Measurements from ENCODE around the gene PAOX.
A peak's percentile ranks its signal among the peaks of the same experiment; 100 is the strongest.

Gene PAOX

DNA sequence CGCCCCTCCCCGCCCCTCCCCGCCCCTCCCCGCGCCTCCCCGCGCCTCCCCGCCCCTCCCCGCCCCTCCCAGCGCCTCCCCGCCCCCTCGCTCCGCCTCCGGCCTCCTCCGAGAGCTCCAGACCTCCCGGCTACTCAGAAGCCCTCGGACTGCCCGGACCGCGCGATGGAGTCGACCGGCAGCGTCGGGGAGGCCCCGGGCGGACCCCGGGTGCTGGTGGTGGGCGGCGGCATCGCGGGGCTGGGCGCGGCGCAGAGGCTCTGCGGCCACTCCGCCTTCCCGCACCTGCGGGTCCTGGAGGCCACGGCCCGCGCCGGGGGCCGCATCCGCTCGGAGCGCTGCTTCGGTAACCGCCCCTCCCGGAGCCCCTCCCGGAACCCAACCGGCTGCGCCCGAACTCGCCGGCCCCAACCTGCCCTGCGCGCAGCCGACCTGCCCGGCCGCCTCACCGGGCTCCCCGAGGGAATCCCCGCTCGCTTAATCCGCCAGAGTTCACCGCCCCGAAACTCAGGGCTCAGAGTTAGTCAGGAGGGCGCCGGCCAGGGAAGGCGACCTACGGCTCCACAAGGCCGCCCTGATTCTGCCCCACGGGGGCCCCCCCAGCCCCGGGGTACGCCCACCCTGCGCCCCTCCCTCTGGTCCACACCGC, at the start of gene PAOX:
PAOX (plus strand) TSS at position 111 of the 649 bp plus-strand sequence; CDS start at position 166, 55 bp downstream.
- no peak for DNase-seq

DNA sequence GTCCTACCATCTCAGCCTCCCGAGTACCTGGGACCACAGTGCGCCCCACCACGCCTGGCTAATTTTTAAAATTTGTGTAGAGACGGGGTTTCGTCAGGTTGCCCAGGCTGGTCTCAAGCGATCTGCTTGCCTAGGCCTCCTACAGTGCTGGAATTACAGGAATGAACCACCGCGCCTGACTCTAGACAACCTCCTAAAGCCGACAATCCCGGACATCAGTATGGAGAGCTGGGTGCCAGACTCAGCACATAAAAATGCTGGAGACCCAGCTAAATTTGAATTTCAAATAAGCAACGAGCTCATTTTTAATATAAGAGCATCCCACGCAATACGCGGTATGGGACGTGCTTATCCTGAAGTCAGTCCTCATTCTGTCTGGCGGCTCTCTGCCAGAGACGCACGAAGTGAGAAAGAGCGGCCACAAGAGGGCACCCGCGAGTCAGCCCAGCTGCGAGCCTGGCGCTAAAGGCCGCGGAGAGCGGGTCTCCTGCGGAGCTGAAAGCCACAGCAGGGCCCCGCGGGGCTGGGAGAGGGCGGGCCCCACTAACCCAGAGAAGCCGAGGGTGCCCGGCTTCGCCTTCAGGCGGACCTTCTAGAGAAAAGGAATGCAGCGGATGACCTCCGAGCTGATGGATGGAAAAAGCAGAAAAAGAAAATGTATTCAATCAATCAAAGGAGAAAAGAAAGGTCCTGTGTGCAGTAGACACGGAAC, 49.4 kb upstream of the PAOX start:
- DNase-seq = peak; percentile 26 to 34

DNA sequence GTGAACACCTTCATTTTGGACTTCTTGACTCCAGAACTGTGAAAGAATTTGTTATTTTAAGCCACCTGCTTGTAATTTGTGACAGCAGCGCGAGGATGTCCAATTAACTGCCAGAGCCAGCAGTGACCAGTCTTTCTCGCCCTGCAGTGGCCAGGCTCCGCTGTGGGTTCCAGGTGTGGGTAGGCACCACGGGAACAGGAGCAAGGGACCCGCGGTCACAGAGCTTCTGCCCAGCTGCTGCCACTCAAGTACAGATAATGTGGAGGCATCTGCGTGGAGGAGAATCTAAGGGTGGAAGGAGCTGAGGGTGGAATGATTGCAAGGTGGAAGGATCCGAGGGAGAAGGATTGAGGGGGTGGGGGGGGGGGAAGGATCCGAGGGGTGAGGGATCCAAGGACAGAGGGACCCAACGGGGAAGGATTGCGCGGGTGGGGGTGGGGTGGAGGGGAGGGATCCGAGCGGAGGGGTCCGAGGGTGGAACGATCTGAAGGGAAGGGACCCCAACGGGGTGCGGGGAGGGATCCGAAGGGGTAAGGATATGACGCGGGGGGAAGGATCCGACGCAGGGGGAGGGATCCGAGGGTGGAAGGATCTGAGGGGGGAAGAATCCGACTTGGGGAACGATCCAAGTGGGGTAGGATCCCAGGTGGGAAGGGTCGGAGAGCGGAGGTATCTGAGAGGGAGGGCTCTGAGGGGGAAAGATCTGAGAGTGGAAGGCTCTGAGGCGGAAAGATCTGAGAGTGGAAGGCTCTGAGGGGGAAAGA, 45.9 kb upstream of the PAOX start:
- DNase-seq = no peak

DNA sequence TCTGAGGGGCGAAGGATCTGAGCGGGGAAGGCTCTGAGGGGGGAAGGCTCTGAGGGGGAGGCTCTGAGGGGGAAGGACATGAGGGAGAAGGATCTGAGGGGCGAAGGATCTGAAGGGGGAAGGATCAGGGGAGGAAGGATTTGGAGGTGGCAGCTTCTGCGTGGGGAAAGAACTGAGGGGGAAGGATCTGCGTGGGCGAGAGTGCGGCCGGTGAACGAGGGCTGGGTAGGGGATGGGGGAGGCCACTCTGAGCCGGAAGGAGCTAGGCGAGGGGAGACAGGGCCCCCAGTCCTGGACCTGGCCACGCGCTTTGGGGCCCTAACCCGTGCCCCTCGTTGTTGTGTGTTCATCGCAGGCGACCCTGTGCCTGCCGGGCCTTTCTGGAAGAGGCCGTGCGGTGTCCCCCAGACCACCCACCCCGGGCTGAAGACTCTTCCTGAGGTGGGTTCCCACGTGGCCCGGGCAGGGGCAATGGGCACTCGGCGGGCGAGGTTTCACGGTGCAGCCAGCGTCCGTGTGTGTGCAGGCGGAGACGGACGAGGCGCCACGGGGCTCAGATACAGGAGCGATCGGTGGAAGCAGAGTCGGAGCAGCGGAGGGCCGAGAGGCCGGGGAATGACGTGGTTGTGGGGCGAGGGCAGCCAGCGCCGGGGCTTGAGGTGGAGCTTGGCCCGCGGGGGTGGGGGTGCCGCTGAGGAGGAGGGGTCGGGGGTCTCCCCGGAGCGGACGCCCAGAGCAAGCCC, 44.4 kb upstream of the PAOX start:
- DNase-seq = no peak

DNA sequence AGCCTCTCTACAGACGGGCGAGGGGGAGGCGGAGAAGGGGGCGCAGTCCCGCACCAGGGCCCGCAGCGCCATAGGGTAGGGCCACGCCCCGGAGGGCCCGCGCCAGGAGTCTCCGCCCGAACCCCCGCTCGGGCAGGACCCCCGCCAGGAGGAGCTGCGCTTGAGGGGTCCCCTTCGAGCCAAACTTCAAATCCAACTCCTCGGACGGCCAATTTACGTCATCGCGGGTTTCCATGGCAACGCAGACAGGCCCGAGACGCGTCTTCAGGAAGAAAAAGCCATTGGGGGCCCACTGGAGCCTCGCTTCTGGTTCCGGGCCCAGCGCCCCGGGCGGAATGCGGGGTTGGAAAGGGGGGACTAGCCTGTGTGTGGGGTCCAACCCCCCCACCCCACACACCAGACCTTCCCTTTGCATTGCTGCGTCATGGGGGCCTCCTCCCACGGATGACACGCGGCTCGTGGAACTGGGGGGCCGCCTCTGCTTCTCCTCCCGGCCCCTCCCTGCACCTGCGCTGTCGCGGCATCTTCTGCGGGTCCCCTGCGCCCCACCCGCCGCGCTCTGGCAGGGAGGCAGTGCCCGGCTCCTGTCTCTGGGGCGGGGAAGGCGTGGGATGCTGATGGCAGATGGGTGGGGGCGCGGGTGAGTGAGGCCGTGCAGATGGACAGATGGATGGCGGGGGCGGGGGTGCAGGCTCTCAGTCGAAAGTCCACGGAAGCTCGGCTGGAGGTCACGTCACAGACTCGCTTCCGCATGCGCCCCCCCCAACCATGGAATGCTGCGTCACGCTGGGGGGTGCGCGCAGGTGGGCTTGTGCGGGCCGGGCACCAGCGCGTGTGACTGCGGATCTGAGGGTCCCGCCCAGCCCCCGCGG, 43.6 kb upstream of the PAOX start:
- no peak for DNase-seq

DNA sequence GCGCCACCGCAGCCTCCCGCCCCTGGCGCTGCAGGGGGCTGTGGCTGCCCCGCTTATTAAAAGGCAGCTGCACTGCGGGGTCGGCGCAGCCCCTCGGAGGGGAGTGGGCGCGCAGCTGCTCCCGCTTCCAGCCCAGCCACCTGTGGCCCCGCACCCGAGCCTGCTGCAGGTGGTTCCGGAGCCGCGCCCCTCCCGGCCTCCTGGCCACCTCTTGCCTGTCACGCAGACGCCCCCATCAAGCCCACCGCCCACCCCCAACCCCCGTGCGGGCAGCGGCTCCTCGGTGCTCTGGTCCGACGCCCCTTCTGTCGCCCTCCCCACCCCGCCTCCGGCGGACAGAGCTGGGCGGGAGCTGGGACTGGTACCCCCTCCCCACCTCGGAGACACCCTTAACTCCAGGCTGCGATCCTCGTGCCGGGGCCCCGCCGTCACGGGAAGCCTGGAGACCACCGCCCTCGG, 42.9 kb upstream of the PAOX start:
- no peak for DNase-seq

DNA sequence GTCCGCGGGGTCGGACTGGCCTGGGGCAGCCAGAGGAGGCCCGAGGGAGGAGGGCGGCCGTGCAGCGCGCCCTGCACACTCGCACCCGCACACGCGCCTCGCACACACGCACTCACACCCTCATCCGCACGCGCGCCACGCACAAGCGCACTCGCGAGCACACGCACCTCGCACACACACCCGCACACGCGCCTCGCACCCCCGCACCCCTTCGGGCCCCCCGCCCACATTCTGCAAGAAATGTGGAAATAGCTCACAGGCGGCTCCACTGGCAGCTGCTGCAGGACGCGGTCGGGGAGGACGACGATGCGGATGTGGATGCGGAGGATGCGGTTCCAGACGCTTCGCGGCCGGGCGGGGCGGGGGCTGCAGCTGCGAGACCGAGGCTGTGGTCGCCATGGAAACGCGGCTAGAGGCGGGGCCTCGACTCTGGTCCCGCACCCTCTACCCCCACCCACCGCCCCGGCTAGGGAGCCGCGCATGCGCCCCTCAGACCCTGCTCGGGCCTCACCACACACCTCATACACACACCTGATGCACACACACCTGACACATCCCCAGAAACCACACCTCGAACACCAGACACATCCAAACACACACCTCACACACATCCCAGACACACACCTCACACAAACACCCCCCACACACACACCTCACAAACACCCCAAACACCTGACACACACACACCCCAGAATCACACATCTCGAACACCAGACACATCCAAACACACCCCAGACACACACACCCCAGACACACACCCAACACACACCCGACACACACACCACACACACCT, 42.3 kb upstream of the PAOX start, which contains the start of gene CALY:
CALY (minus strand) TSS at position 320 of the 793 bp plus-strand sequence. CDS start 7,907 bp downstream, outside the sequence.
- no peak for DNase-seq

DNA sequence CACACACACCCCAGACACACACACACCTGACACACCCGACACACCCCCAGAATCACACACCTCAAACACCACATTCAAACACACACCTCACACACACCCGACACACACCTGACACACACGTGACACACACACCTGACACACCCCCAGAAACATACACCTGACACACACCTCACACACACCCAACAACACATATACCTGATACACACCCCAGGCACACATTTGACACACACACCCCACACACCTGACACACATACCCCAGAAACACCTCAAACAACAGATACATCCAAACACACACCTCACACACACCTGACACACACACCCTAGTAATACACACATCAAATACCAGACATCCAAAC, 41.7 kb upstream of the PAOX start:
- no peak for DNase-seq

DNA sequence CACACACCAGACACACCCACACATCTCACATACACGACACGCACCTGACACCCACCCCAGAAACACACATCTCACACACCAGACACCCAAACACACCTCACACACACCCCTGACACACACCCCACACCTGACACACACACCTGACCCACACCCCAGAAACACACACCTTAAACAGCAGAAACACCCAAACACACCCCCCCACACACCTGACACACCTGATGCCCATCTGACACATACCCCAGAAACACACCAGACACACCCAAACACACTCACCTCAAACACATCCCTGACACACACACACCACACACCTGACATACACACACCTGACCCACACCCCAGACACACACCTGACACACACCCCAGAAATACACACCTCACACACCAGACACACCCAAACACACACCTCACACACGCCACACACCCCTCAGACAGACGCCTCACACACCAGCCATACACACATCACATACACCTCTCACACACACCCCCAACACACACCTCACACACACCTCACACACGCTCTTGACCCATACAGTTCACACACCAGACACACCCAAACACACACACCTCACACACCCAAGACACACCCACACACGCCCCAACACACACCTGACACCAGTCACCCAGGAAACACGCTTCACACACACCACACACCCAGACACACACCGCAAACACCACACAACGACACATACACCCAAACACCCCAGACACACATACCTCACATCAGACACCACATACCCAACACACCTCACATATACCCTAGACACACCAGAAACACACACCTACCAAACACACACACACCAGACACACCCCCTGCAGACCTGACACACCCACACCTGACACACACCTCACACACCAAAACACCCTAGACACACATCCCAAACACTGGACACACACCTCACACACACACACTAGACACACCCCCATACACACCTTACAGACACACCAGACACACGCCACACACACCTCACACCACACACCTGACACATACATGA, 40.7 kb upstream of the PAOX start:
- no peak for DNase-seq

DNA sequence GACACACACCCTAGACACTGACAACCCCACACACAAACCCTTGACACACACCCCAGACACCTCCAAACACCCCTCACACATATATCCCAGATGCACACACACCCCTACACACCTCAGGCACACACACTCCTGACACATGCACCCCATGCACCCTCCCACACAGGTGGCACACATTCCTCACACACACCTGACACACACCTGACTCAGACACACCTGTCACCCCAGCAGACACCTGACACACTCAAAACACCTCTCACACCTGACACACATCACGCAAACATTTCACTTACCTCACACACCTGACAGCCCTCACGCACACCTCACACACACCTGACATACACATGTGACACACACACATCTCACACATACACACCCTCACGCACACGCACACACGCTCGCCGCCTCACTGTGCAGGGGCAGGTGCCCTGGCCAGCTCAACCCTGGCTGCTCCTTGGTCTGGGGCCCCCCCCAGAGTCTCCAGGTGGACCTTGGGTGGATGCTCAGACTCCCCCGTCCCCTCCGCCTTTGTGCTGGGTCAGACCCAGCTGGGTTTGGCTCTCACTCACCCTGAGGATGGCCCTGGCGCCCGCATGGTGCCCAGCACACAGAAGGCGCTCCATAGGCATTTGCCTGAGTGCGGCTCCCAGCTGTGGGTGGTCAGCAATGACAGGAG, 39.2 kb upstream of the PAOX start:
- no peak for DNase-seq

DNA sequence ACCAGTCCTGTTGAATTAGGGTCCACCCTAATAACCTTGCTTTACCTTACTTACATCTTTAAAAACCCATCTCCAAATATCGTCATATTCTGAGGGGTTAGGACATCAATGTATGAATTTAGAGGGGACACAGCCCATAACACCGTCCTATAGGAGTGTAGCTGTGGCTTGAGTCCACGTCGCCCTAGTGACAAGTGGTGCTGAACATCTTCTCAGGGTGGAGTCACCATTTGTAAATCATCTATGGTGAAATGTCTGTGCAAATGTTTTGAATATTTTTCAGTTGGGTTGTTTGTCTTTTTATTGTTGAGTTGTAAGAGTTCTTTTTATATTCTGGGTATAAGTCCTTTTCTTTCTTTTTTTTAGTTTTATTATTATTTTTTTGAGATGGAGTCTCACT, 37.1 kb upstream of the PAOX start:
- no peak for DNase-seq

DNA sequence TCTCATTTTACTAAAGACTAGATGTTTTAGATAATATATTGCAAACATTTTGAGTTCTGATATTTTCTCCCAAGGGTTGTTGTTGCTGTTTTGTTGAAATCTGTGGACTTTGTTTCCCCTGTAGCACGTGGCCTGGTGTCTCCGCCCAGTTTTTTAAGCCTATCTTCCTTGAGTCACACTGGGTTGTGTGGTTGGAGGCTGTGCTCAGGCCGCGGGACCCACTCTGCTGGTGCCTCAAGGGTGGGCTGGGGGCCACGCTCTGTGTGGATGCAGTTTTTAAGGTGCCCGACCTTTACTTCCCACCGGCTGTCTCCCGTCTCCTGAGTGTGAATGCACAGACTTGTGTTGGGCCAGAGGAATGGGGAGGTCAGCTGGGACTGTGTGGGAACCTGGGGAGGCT, 36.1 kb upstream of the PAOX start:
- DNase-seq = no peak

DNA sequence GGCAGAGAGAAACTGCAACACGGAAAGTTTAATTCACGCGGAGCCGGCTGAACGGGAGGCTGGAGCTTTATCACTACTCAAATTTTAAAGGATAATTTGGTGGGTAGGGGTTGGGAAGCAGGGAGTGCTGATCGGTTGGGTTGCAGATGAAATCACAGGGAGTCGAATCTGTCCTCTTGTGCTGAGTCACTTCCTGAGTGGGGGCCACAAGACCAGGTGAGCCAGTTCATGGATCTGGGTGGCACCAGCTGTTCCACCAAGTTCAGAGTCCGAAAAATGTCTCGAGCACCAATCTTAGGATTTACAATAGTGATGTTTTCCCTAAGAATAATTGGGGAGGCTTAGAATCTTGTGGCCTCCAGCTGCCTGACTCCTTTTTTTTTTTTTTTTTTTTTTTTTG, 35.5 kb upstream of the PAOX start:
- no peak for DNase-seq

DNA sequence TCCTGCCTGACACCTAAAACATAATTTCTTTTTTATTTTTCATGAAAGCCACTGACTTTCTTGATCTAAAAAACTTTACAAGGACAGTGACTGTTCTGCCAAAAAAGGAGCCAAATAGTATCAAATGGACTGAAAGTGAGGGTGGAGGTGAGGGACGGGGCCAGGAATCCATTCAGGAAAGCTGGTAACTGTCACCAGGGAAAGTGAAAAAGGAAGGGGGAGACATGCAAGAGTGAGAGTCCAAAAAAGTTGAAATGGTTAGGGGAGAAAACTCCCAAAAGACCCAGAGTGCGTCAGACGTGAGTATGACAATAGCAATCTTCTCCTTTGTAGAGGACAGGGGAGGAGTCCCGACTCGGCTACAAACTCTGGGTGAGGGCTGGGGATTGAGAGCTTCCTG, 34.8 kb upstream of the PAOX start:
- DNase-seq = no peak

DNA sequence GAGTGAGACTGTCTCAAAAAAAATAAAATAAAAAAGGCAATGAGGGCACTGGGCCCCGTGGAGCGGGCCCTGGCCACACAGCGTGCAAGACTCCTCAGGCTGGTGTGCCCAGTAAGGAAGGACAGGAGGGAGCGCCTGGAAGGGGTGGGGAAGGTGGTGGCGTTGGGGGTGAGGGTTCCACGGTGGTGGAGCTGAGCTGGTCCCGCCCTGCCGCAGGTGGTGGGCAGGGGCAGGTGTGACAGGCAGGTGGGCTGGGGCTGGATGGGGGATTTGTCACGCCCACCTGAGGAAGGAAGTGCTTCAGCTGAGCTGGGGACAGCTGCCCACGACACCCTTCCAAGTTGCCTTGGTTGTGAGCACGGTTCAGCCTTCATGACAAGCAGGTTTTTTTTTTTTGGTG, 32.6 kb upstream of the PAOX start:
- no peak for DNase-seq

DNA sequence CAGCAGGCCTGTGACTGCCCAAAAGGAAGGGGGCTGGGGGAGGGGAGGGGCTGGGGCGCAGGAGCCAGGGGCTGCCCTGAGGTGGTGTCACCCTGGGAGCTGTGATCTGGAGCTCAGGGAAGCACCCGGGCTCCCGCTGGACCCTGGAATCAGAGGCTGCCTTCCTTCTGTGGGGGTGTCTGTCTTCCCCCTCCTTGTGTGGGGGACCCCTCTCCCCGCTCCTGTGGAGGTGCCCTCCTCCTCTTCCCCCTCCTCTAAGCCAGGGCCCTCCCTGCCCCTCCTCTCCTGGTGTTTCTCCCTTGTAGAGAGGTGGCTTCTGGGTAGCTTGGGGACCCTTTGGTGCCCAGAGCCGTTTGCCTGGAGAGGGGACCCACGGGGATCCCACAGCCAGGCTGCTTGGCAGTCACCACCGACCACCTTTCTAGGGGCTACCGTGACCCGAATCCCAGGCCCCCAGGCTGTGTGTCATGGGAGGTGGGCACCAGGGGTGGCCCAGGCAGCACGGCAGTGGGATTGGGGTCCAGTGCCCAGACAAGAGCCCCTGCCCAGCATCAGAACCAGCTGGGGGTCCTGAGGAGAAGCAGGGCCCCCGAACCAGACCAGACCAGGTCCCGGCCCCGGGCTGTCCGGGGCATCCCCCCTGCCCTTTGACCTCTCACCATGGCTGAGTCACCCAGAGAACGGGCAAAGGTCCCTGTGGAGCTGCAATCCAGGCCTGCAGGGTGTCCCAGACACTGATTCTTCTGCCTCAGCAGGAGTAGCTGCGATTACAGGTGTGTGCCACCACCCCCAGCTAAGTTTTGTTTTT, 31.1 kb upstream of the PAOX start:
- no peak for DNase-seq

DNA sequence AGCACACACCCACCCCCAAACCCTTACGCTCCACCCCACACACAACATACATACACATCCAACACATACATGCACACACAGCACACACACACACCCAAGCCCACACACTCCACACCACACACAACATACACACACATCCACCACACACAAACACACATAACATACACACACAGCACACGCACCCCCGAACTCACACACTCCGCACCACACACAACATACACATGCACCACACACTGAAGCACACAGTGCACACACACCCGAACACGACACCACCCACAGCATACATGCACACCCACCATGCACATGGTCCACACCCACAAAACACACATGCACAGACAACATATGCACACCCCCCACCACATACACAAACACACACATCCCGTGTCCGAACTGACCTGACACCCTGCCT, 29.9 kb upstream of the PAOX start:
- DNase-seq = no peak

DNA sequence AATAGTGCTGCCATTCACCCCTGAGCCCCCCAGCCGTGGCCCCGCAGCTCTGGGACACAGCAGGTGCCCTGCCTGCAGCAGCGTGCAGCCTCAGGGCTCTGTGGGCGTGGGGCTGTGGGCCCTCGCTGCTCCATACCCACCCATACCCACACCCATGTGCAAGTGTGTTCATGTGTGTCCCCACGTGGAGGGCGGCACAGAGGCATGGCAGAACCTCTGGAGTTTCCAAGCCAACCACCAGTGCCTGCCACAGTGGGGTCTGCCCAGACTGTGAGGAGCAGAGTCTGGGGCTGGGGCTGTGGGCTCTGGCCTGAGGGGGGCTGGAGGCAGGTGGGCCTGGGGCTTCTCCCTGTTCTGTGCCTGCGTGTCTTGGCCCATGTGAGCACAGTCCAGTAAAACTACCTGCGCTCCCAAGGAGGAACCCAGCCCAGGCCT, 29.5 kb upstream of the PAOX start:
- no peak for DNase-seq

All from NCI-H187 (cell line).